Measurements from ENCODE around the gene RBFOX2. TPM values are rescaled to one million over a fixed set of nuclear protein-coding genes. Genes with fewer than 3 reads are reported as not detected.

RBFOX2 gene
- total RNA-seq, 2 experiments from 2014 or later = 0.99 to 1.9 TPM

DNA sequence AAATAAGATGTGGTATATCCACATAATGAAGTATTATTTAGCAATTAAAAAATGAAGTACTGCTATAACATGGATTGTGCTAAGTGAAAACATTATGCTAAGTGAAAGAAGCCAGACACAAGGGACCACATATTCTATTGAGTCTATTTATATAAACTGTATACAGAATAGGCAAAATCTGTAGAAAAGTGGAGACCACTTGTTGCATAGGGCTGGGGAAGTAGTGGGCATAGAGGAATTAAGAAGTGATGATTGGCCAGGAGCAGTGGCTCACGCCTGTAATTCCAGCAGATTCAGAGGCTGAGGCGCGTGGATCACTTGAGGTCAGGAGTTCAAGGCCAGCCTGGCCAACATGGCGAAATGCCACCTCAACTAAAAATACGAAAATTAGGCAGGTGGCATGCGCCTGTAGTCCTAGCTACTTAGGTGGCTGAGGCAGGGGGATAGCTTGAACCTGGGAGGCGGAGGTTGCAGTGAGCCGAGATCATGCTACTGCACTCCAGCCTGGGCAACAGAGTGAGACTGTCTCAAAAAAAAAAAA lies 109.6 kb downstream of the RBFOX2 start:
- no peak overlapping the region for H3K27ac Mint-ChIP-seq
- H3K9me3 Mint-ChIP-seq (ENCODE audit: low read depth) = no peaks in the 10 kb centered on the region
- H3K4me3 Mint-ChIP-seq = no peak overlapping the region
- no peaks in the 10 kb centered on the region for H3K36me3 Mint-ChIP-seq
- CTCF ChIA-PET = interaction anchor here (1.3 kb wide), 1 partner anchor 12 kb away, joined by 3 read pairs; no protein-coding TSS in a partner anchor
- peaks cover 11% of the 10 kb centered on the region for H3K27me3 Mint-ChIP-seq
- ATAC-seq = no peak
- peaks cover 20% of the 10 kb centered on the region for H3K4me1 Mint-ChIP-seq
- DNase-seq = no peak

GRCh38 chr22:35918456-35918855 lies 110.2 kb downstream of the RBFOX2 start:
- DNase-seq = no peak
- CTCF ChIA-PET = interaction anchor here (1.3 kb wide), 1 partner anchor 13 kb away, joined by 3 read pairs; no protein-coding TSS in a partner anchor
- ATAC-seq = no peak
- Mint-ChIP-seq H3K27me3 (peaks cover 11% of the 10 kb centered on the region), H3K9me3 (ENCODE audit: low read depth) (no peaks in the 10 kb centered on the region), H3K36me3 (no peaks in the 10 kb centered on the region), H3K27ac (no peak overlapping the region), H3K4me3 (no peak overlapping the region), H3K4me1 (peaks cover 20% of the 10 kb centered on the region)

DNA sequence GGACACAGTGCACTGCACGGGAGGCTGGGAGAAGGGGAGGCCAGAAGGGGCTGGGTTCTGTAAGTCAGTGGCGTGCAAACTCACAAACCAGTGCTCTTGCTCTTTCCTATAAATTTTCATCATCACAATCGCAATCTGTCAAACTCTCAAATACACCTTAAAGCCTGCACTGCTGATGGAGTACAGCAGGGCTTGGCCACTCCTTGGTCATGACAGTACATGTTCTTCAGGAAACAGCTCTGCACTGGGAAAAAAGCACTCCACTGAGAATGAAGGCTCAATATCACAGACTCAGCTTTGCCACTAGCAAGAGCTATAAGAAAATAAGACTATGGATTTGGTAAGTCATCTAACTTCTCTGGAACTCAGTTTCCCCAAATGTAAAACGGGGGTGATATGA lies 111.0 kb downstream of the RBFOX2 start:
- no peak for ATAC-seq

DNA sequence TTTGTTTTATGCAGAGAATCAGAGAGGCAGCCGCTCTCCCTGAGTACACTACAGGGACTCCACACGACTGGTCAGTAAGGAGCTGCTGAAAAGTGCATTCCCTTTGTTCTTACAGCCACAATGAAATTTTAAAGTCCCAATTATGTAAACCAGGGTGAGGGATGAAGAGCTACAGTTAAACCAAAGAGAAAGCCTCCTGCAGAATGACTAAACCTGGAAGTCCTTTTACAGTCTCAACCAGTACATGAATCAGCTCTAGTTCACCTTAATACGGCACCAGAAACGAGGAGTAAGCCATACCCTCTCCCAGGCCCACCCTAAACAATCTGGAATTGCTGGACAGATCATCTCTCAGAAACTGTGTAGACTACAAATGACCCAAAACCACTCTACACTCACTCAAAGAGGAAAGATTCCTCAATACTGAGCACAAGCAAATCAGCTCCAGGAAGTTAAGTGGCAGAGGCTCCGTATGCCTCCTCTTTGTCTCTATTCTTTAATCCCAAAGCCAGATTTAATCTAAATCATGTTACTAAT lies 113.1 kb downstream of the RBFOX2 start:
- peaks cover 17% of the 10 kb centered on the region for H3K4me1 Mint-ChIP-seq
- DNase-seq (no peak), ATAC-seq (no peak)
- H3K4me3 Mint-ChIP-seq = no peak overlapping the region
- H3K9me3 Mint-ChIP-seq (ENCODE audit: low read depth) = no peaks in the 10 kb centered on the region
- CTCF ChIA-PET = interaction anchor here (0.8 to 1.5 kb wide), 2 partner anchors 10 to 209 kb away, joined by 3 to 4 read pairs; no protein-coding TSS in a partner anchor
- no peak overlapping the region for H3K27ac Mint-ChIP-seq
- peaks cover 11% of the 10 kb centered on the region for H3K27me3 Mint-ChIP-seq
- H3K36me3 Mint-ChIP-seq = no peaks in the 10 kb centered on the region

More for the DNA sequence above, 111.0 kb downstream of the RBFOX2 start:
- peaks cover 20% of the 10 kb centered on the region for H3K4me1 Mint-ChIP-seq
- no peaks in the 10 kb centered on the region for H3K9me3 Mint-ChIP-seq (ENCODE audit: low read depth)
- H3K27me3 Mint-ChIP-seq = peaks cover 11% of the 10 kb centered on the region
- CTCF ChIA-PET = interaction anchor here (1.3 to 1.4 kb wide), 3 partner anchors 14 to 290 kb away, joined by 3 read pairs; no protein-coding TSS in a partner anchor
- no peak overlapping the region for H3K4me3 Mint-ChIP-seq
- no peak overlapping the region for H3K27ac Mint-ChIP-seq
- H3K36me3 Mint-ChIP-seq = no peaks in the 10 kb centered on the region
- DNase-seq = no peak

GRCh38 chr22:35914665-35915476 lies 113.8 kb downstream of the RBFOX2 start:
- Mint-ChIP-seq H3K4me1 (peaks cover 17% of the 10 kb centered on the region), H3K9me3 (ENCODE audit: low read depth) (no peaks in the 10 kb centered on the region), H3K4me3 (no peak overlapping the region), H3K27ac (no peak overlapping the region), H3K27me3 (peaks cover 11% of the 10 kb centered on the region), H3K36me3 (no peaks in the 10 kb centered on the region)
- CTCF ChIA-PET = interaction anchor here (0.8 to 1.5 kb wide), 2 partner anchors 11 to 210 kb away, joined by 3 to 4 read pairs; no protein-coding TSS in a partner anchor
- ATAC-seq (no peak), DNase-seq (no peak)

GRCh38 chr22:35914357-35914664 lies 114.3 kb downstream of the RBFOX2 start:
- ATAC-seq = no peak
- CTCF ChIA-PET = no interaction called here
- no peak for DNase-seq
- Mint-ChIP-seq H3K4me1 (peaks cover 17% of the 10 kb centered on the region), H3K27ac (no peak overlapping the region), H3K27me3 (peaks cover 11% of the 10 kb centered on the region), H3K9me3 (ENCODE audit: low read depth) (no peaks in the 10 kb centered on the region), H3K36me3 (no peaks in the 10 kb centered on the region), H3K4me3 (no peak overlapping the region)

- DNase-seq (no peak), ATAC-seq (no peak)
- Mint-ChIP-seq H3K27me3 (peaks cover 11% of the 10 kb centered on the region), H3K36me3 (no peaks in the 10 kb centered on the region), H3K27ac (no peak overlapping the region), H3K4me3 (no peak overlapping the region), H3K9me3 (ENCODE audit: low read depth) (no peaks in the 10 kb centered on the region), H3K4me1 (peaks cover 17% of the 10 kb centered on the region)
- CTCF ChIA-PET = no interaction called here
These were observed 114.7 kb downstream of the RBFOX2 start for GRCh38 chr22:35913925-35914324.

- no peaks in the 10 kb centered on the region for H3K36me3 Mint-ChIP-seq
- H3K27ac Mint-ChIP-seq = no peak overlapping the region
- no peaks in the 10 kb centered on the region for H3K9me3 Mint-ChIP-seq (ENCODE audit: low read depth)
- H3K27me3 Mint-ChIP-seq = peaks cover 11% of the 10 kb centered on the region
- DNase-seq (no peak), ATAC-seq (no peak)
- CTCF ChIA-PET = interaction anchor here (1.0 to 1.4 kb wide), 2 partner anchors 9 to 13 kb away, joined by 3 to 6 read pairs; no protein-coding TSS in a partner anchor
- H3K4me1 Mint-ChIP-seq = peaks cover 17% of the 10 kb centered on the region
- H3K4me3 Mint-ChIP-seq = no peak overlapping the region
These were observed 116.0 kb downstream of the RBFOX2 start for GRCh38 chr22:35912658-35913057.

- Mint-ChIP-seq H3K9me3 (ENCODE audit: low read depth) (no peaks in the 10 kb centered on the region), H3K4me1 (peaks cover 17% of the 10 kb centered on the region), H3K4me3 (no peak overlapping the region), H3K27me3 (peaks cover 11% of the 10 kb centered on the region), H3K27ac (no peak overlapping the region), H3K36me3 (no peaks in the 10 kb centered on the region)
- DNase-seq = no peak
- CTCF ChIA-PET = interaction anchor here (1.2 to 1.4 kb wide), 2 partner anchors 10 to 154 kb away, joined by 4 to 6 read pairs; no protein-coding TSS in a partner anchor
- no peak for ATAC-seq
These were observed 116.7 kb downstream of the RBFOX2 start for GRCh38 chr22:35911877-35912276.

DNA sequence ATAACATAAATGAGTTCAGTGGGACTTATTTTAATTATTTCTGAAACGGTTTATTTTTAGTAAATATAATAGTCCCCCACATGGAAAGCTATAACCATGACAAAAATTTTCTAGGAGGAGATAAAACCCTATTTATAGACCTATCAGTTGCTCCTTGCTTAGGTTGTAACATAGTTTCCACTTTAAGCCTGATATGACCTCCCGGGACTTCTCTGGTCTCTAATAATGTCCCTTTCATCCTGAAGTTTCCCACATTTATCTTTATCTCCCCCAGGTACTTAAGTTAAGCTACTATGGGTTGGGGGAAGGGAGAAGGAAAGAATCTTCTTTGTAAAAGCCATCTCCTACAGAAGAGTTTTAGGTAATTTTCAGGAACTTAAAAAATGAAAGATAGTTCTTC lies 117.7 kb downstream of the RBFOX2 start:
- peaks cover 12% of the 10 kb centered on the region for H3K27me3 Mint-ChIP-seq
- no peak for DNase-seq
- ATAC-seq = no peak
- H3K9me3 Mint-ChIP-seq (ENCODE audit: low read depth) = no peaks in the 10 kb centered on the region
- peaks cover 16% of the 10 kb centered on the region for H3K4me1 Mint-ChIP-seq
- no peak overlapping the region for H3K4me3 Mint-ChIP-seq
- CTCF ChIA-PET = interaction anchor here (1.2 kb wide), 1 partner anchor 155 kb away, joined by 4 read pairs; no protein-coding TSS in a partner anchor
- no peaks in the 10 kb centered on the region for H3K36me3 Mint-ChIP-seq
- H3K27ac Mint-ChIP-seq = no peak overlapping the region

- H3K4me1 Mint-ChIP-seq = peaks cover 9% of the 10 kb centered on the region
- ATAC-seq (no peak), DNase-seq (no peak)
- no peaks in the 10 kb centered on the region for H3K9me3 Mint-ChIP-seq (ENCODE audit: low read depth)
- H3K4me3 Mint-ChIP-seq = no peak overlapping the region
- CTCF ChIA-PET = no interaction called here
- H3K27ac Mint-ChIP-seq = no peak overlapping the region
- H3K36me3 Mint-ChIP-seq = no peaks in the 10 kb centered on the region
- peaks cover 11% of the 10 kb centered on the region for H3K27me3 Mint-ChIP-seq
These were observed 118.4 kb downstream of the RBFOX2 start for GRCh38 chr22:35910003-35910769.

DNA sequence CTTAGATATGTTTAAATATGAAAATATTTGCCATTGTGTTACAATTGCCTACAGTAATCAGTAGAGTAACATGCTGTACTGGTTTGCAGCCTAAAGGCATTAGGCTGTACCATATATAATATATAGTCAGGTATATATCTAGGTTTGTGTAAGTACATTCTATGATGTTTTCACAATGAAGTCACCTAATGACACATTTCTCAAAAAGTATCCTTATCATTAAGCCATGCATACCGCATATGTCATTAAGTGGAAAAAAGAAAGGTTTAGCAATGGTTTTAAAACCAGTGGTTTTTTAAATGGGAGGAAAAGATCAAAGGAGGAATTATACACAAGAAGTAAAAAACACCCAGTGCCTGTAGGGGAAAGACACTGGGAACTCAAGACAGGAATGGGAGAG lies 122.7 kb downstream of the RBFOX2 start:
- no peak overlapping the region for H3K4me3 Mint-ChIP-seq
- CTCF ChIA-PET = no interaction called here
- H3K4me1 Mint-ChIP-seq = peaks cover 5% of the 10 kb centered on the region
- no peak for ATAC-seq
- DNase-seq = no peak
- no peaks in the 10 kb centered on the region for H3K36me3 Mint-ChIP-seq
- H3K27ac Mint-ChIP-seq = no peak overlapping the region
- no peaks in the 10 kb centered on the region for H3K9me3 Mint-ChIP-seq (ENCODE audit: low read depth)
- H3K27me3 Mint-ChIP-seq = peaks cover 21% of the 10 kb centered on the region

DNA sequence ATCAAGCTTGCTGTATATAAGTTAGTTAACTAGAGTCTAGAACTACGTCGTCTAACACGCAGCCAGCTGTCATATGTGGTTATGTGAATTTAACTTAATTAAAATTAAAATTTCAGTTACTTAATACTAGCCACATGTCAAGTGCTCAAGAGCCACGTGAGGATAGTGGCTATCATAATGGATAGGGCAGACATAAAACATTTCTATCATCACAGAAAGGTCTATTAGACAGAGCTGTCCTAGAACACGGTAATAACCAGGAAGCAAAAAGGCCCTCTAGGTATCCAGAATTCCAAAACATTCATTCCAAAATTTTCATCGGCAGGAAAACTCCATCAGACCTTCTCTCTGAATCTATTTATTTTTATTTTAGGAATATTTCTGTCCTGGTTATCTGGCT lies 123.9 kb downstream of the RBFOX2 start:
- H3K9me3 Mint-ChIP-seq (ENCODE audit: low read depth) = no peaks in the 10 kb centered on the region
- peaks cover 21% of the 10 kb centered on the region for H3K27me3 Mint-ChIP-seq
- no peaks in the 10 kb centered on the region for H3K36me3 Mint-ChIP-seq
- no peak for DNase-seq
- peaks cover 13% of the 10 kb centered on the region for H3K4me1 Mint-ChIP-seq
- ATAC-seq = no peak
- H3K4me3 Mint-ChIP-seq = no peak overlapping the region
- H3K27ac Mint-ChIP-seq = no peak overlapping the region
- CTCF ChIA-PET = interaction anchor here (0.8 kb wide), 1 partner anchor 161 kb away, joined by 3 read pairs; no protein-coding TSS in a partner anchor
